Stimulated activated CD4-positive, alpha-beta T cell treated with anti-CD3 and anti-CD28 coated beads, Interleukin-2, amount 100 ng/mL, for 4 hours (primary cell): Measurements from ENCODE around the gene PIMREG.
"Not testable (repeated sequence)": the region's sequence is repeated elsewhere in the genome, so short reads cannot be mapped to it uniquely, and the experiment has no call there.

Experiments
- DNase-seq: peaks from one replicate; pipeline ENCODE4 v3.0.0-alpha.2; 2020; ENCODE audit warnings: low read depth

Gene PIMREG

DNA sequence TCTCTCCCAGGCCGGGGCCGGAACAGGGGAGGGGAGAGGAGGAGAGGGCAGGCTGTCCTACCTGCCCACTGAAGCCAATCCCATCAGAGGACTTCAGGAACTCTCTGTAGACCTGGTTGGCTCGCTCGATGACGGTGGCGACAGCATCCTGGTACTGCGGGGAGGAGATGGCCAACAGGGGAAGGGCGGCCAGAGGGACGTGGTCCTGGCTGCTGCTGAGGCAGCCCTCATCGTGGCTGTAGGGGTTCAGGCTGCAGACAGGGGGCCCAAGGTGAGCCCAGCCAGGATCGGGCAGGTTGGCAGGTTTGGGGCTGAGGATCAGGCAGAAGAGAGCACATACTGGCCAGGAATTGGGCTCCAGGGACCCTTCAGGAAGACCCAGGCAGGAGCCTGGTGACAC is 34.2 kb downstream of the PIMREG start:
- DNase-seq: no peak

DNA sequence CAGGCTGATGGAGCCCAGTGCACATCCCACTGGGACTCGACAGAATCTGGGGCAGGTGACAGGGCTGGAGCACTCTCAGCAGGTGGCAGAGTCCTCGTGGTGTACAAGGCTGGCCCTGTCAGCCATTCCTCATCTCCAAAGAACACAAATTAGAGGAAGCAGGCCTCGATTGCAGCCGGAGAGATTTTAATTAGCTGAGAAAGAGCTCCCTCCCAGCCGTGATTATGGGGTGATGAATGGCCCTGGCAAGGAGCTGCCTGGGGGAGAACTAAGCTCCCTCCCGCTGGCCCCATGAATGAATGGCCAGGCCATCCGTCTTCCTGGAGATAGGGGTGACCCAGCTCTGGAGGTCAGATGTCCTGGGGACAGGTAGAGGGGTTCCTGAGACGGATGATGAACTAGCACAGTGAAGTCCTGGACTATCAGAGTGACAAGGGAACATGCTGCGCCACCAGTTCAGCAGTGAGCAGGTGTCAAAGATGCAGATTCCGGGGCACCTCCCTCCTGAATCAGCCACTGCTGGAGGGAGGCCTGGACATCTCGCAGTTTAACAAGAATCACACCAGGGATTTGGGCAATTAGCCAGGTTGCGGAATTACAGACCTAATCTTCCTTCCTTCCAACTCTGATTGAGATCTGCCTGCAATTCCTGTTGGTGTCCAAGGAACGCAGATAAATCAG is 35.5 kb downstream of the PIMREG start:
- no peak for DNase-seq

GRCh38 chr17:6480303-6480675 is 36.0 kb downstream of the PIMREG start:
- no peak for DNase-seq

DNA sequence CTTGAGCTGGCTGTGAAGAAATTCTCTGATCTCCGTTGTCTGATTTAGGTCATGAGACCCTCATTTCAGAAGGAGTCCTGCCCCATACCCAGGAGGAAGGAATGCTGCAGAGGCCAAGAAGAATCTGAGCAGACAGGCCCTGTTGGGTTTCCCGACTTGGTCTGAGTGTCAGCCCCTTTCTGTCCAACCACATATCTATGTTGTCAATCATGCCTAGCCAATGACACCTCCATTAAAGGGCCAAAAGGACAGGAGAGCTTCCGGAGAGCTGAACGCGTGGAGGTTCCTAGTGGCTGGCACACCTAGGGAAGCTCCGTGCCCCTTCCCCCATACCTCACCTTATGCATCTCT is 37.8 kb downstream of the PIMREG start:
- no peak for DNase-seq

GRCh38 chr17:6482796-6483195 is 38.5 kb downstream of the PIMREG start:
- not testable (repeated sequence) for DNase-seq

DNA sequence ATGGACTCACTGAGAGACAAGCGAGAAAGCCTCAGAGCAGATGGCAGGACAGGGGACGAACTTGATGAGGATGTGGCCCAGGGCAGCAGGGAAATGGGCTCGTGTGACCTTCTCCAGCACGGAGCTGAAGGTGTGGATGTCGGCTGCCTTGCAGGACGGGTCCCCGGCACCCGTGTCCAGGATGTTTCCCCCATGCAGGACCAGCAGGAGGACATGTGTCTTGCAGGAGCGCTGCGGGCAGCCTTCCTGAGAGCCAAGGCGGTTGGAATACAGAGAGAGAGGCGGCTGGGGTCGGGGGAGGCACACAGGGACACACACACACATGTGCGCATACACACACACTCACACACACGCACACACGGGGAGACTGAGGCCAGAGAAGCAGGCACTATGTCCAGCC is 39.3 kb downstream of the PIMREG start:
- DNase-seq: no peak

GRCh38 chr17:6485646-6486412 is 41.6 kb downstream of the PIMREG start:
- DNase-seq: no peak

DNA sequence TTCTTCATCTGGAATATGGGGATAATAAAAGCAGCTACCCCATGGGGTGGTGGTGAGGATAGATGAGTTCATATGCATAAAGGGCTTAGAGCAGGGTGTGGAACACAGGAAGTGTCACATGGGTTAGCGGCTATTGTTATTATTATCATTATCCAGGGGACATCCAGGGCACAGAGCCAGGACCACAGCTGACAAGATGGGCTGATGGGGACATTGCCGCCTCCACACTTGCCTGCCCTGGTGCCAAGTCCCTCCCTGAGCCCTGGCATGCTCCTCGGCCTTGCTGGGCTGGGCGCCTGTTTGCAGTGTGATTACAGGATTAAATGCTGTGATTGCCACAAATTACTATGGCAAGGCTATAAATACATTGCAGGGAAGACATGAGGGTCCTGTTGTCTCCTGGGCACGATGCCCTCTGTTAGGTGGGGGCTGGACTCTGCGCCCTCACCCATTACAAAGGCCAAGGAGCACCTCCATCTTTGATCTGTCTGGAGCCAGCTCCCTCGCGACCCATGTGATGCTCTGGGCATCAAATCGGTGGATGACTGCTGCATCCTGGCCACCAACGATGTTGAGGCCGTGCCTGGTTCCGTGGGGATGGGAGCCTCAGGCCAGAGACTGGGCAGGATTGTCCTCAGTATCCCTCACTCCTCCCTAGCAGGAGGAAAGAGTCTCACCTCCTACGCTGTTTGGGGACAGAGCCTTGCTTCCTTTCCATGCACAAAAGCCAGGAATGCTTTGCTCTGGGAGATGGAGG is 43.2 kb downstream of the PIMREG start:
- no peak for DNase-seq

DNA sequence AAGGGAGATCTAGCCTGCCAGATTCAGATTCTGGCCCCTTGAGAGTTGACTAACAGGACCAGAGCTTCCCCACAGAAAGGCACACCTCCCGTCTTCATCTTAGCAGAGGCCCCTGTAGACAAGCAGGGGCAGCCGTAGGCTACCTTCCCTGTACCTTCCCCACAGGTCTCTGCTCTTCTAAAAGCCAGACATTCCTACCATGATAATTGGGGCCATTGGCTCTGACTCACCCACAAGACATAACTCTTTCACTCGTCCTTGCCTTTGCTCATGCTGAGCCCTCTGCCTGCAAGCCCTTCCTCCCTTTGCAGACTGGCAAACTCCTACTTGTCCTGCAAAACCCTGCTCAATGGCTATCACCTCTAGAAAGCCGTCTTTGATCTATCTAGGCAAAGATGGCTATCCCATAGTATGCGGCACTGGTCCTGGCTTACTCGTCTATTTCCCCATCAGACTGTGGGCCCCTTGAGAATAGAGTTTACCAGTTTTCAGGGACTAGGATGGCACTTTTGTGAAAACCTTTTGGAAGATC is 43.8 kb downstream of the PIMREG start:
- DNase-seq: no peak

- no peak for DNase-seq
Observed at GRCh38 chr17:6489016-6489550, 44.8 kb downstream of the PIMREG start.

DNA sequence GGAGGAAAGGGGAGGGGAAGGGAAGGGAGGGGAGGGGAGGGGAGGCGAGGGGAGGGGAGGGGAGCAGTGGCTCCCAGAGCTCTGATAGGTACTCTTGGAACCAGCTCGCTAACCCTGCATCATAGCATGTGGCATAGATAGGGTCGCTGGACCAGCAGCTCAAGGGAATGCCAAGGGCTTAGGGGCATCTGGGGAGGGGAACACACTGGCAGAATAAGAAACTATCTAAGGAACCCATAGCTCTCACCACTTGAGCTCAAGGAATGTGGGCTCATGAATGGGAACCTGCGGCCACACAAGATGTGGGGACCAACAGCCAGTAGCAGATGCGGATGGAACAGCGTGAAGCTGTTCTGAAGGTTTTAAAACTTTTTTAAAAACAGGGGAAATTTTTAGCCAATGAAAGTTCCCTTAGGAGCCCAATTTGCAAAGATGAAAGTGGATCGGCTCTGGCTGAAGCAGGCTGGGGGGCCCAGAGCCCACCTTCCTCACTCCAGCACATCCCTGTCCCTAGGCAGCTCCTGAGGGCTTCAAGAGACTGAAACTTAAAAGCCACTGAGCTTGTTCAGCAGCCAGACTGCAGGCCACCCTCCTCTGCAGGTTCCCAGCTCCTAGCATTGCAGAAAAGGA is 46.9 kb downstream of the PIMREG start:
- no peak for DNase-seq

- DNase-seq: no peak
Observed at GRCh38 chr17:6492892-6493674, 48.8 kb downstream of the PIMREG start.

DNA sequence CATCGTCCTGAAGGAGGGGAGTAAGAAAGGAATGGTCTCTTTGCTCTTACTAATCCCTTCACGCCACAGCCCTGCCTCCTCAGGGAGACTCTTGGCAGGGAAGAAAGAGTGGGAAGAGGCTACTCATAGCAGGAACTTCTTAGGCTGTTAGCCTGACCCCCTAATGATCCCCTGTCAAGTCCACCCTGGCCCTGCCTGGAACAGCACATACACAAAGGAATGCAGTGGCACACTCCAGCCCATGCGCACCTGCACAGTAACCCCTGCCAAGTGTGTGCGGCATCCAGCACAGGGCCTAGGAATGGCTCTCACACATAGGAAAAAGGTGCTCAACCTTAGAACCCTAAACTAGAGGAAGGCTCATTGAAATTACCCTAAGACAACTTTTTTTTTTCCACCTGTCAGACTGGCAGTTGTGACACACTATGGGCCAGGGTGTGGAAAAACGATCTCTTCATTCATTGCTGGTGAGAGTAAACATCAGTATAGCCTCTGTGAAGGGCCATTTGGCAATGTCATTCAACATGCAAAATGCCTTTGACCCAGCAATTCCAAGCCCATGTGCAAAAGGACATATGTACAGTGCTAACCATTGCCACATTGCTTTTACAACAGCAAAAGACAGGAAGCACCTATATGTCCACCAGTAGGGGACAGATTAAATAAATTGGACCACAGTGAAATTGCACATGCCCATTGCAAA is 50.1 kb downstream of the PIMREG start:
- DNase-seq: no peak

- no peak for DNase-seq
Observed at GRCh38 chr17:6495450-6496115, 51.3 kb downstream of the PIMREG start.

- no peak for DNase-seq
Observed at GRCh38 chr17:6496116-6496481, 51.8 kb downstream of the PIMREG start.

GRCh38 chr17:6496640-6497441 is 52.6 kb downstream of the PIMREG start:
- DNase-seq: no peak

DNA sequence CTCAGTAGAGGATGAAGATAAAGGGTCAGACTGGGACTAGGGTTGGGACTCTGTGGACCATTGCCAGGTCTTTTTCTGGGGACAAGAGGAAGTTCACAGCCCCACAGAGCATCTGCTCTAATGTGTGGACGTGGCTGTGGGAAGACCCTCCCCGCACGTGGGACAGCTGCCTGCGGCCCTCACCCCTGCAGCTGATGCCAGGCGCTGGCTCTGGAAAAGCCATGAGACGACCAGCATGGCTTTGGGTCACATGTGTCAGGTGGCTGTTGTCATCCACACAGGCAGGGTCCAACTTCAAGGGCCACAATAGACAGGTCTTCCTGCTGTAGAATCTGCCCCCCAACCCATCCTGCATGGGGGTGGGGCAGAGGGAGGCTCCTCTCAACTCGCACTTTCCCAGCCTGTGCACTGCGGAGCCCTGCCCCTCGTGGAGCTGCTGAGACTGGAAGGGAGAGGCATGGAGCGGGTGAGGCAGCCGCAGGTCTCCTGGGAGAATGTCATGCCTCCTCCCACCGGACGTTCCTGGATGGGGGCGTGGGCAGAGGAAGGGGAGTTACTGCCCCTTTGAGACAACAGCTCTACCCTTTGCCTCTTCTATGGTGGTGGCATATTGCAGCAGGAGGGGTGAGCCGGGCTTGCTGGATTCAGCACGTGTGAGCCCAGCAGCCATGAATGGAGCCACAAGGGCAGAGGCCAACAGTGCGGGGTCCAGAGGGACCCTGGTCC is 53.4 kb downstream of the PIMREG start:
- DNase-seq: no peak

DNA sequence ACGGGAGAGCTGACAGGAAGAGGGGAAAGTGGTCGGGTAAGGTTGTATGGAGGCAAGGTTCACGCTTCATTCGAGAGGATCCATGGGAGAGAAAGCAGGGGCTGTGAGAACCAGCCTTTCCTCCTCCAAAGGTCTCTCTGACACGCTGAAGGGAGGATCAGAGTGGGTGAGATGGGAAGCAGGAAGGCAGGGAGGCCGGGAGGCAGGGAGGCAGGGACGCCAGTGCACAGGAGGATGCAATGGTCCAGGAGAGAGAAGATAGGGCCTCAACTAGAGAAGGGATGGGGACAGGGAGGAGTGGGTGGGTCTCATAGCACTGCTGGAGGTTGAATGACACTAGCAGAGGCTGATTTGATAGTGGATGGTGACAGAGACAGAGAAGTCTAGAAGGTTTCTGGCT is 54.1 kb downstream of the PIMREG start:
- no peak for DNase-seq
